ENCODE results near the gene TICAM2. TPM values are rescaled to one million over a fixed set of nuclear protein-coding genes. Genes with fewer than 3 reads are reported as not detected.

TICAM2 gene
- polyA plus RNA-seq, 2 of the 4 experiments (the other 2 are of a cell fraction), result 0.34 to 0.77 TPM

DNA sequence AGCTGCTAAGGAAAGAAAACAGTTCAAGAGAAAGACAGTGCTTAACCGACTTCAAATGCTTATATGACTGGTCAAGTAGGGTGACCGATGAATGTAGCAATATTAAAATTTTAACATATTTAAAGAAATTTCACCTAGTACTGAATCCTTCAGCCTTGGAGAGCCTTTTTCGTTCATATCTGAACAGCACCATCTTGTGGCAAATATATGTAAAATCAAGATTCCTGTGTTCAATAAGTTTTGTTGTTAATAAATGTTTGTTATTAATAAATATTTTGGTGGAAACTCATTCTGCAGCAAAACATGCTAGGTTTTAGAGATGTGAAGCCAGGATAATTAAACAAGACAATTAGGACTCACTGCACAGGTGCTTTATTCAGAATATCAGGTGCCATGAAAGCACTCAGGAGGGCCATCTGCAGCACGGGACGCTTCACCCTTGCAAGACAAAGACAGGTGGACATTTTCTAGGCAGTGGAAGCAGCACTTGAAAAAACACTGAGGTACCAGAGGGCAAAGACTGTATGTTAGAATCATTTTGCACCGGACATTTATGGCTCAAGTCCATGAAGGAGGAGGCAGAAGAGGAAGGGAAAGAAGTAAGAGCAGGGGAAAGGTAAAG is 15.6 kb downstream of the TICAM2 start:
- DNase-seq (ENCODE audit: low read depth in 1 of 2, low spot score in 1 of 2) (peak; percentile 14 to 18), FAIRE-seq (no peak), ATAC-seq (peak in 1 of 2 experiments; percentile 57; a peak in 2 of 6 replicates)
- Histone ChIP-seq H3K4me3 (no peak overlapping the region), H3K4me1 (no peaks in the 10 kb centered on the region), H3K27ac (no peak overlapping the region), H3K4me2 (no peak overlapping the region), H3K9me3 (no peaks in the 10 kb centered on the region)
- ChIA-PET POLR2A (interaction anchor here (1.2 kb wide), 1 partner anchor 42 kb away, joined by 3 read pairs; the partner anchor contains the start of gene FEM1C), CTCF (interaction anchor here (0.6 to 5.6 kb wide), 8 partner anchors 11 to 278 kb away, joined by 3 to 59 read pairs (median 7); no protein-coding TSS in a partner anchor)
- WGBS (ENCODE audit: missing lambda C conversion rate), result 37% methylated on average over 6 of the region's 6 CpGs
- TF ChIP-seq RAD21 (conservative IDR thresholded peaks at IDR 0.05 in 1 of 2, IDR thresholded peaks at IDR 0.05 in 1 of 2) (peak; percentile 71 to 85), SMC3 (IDR thresholded peaks at IDR 0.05) (peak; percentile 86), POLR2AphosphoS2 (conservative IDR thresholded peaks at IDR 0.05; ENCODE audit: low read length) (no peak)
- TF ChIP-seq, protein P1, sequence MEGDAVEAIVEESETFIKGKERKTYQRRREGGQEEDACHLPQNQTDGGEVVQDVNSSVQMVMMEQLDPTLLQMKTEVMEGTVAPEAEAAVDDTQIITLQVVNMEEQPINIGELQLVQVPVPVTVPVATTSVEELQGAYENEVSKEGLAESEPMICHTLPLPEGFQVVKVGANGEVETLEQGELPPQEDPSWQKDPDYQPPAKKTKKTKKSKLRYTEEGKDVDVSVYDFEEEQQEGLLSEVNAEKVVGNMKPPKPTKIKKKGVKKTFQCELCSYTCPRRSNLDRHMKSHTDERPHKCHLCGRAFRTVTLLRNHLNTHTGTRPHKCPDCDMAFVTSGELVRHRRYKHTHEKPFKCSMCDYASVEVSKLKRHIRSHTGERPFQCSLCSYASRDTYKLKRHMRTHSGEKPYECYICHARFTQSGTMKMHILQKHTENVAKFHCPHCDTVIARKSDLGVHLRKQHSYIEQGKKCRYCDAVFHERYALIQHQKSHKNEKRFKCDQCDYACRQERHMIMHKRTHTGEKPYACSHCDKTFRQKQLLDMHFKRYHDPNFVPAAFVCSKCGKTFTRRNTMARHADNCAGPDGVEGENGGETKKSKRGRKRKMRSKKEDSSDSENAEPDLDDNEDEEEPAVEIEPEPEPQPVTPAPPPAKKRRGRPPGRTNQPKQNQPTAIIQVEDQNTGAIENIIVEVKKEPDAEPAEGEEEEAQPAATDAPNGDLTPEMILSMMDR (IDR thresholded peaks at IDR 0.05), result peak; percentile 85

DNA sequence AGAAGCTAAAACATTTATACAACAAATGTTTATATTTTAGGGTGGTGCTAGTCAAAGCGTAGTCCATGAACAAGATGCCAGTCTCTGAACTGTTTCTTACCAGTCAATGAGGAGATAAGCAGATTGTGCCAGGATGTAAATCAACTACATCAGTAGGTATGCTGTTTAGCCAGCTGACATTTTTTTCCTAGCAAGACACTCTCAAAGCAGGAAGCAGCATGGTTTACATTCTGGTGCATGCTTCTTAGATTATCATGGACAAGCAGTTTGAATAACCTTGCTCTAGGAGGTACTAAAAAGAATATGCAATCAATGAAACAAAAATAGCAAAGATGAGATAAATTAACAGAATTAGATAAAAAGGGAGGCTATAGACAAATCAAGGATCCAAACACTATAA is 17.0 kb downstream of the TICAM2 start:
- FAIRE-seq, result no peak

DNA sequence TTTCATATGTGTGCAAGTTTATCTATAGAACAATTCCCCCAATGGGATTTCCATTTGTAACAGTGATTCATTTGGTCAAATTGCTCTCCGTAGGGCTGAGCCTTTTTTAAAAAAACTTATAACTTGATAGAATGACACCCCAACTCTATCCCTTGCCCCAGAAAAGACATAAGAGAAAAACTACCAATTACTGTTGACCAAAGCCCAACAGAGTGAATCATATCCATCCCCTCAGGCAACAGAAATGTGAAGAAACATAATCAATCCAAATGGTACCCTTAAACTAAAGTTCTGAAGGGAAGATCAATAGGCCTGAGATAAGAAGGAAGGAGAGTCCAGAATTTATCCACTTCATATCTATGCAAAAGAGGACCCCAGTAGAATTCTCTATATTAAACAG is 17.8 kb downstream of the TICAM2 start:
- WGBS (ENCODE audit: missing lambda C conversion rate), result 47% methylated on average over 1 of the region's 1 CpG
- ChIA-PET POLR2A (interaction anchor here (0.6 kb wide), 1 partner anchor 10 kb away, joined by 3 read pairs; no protein-coding TSS in a partner anchor), CTCF (interaction anchor here (0.6 to 3.2 kb wide), 5 partner anchors 10 to 279 kb away, joined by 3 to 18 read pairs (median 3); no protein-coding TSS in a partner anchor)
- Histone ChIP-seq H3K4me2 (no peak overlapping the region), H3K4me1 (peaks cover 6% of the 10 kb centered on the region; the same call in 2 of the 3 replicates), H3K4me3 (no peak overlapping the region), H3K9me3 (no peaks in the 10 kb centered on the region), H3K27ac (no peak overlapping the region)
- TF ChIP-seq EHMT2 (IDR thresholded peaks at IDR 0.05; ENCODE audit: low read depth) (no peak), ESRRA (IDR thresholded peaks at IDR 0.05; ENCODE audit: borderline replicate concordance, low read length) (no peak), ATOH8 (CRISPR knock-in tag; IDR thresholded peaks at IDR 0.05; ENCODE audit: low read depth) (no peak), ZNF302 (CRISPR knock-in tag; IDR thresholded peaks at IDR 0.05) (no peak), JUNB (IDR thresholded peaks at IDR 0.05) (no peak), CHD2 (IDR thresholded peaks at IDR 0.05; ENCODE audit: low read length, partially characterized antibody) (no peak), CBX2 (IDR thresholded peaks at IDR 0.05; ENCODE audit: borderline replicate concordance, low read depth) (no peak), HOXA7 (CRISPR knock-in tag; IDR thresholded peaks at IDR 0.05) (no peak), SMC3 (IDR thresholded peaks at IDR 0.05) (no peak), EP300 (IDR thresholded peaks at IDR 0.05) (no peak), RFX5 (IDR thresholded peaks at IDR 0.05) (no peak), RNF2 (IDR thresholded peaks at IDR 0.05; ENCODE audit: borderline replicate concordance, low read depth) (no peak), HDAC2 (IDR thresholded peaks at IDR 0.05) (no peak), NR3C1 (IDR thresholded peaks at IDR 0.05) (no peak), ZFP36 (IDR thresholded peaks at IDR 0.05; ENCODE audit: borderline replicate concordance, partially characterized antibody) (no peak), FOSB (CRISPR knock-in tag; IDR thresholded peaks at IDR 0.05) (no peak), ZC3H11A (IDR thresholded peaks at IDR 0.05) (no peak), NPAS2 (CRISPR knock-in tag; IDR thresholded peaks at IDR 0.05; ENCODE audit: borderline replicate concordance) (no peak), MAFK (IDR thresholded peaks at IDR 0.05; ENCODE audit: partially characterized antibody) (no peak)
- no peak for DNase-seq (ENCODE audit: low read depth in 1 of 2, low spot score in 1 of 2)
- ATAC-seq, result no peak
- no peak for FAIRE-seq

More for the DNA sequence above, 17.0 kb downstream of the TICAM2 start:
- Histone ChIP-seq H3K9me3 (no peaks in the 10 kb centered on the region), H3K27ac (no peak overlapping the region), H3K4me1 (no peaks in the 10 kb centered on the region), H3K4me3 (no peak overlapping the region), H3K4me2 (no peak overlapping the region)
- no peak for TF ChIP-seq PHF8 (IDR thresholded peaks at IDR 0.05; ENCODE audit: borderline replicate concordance, low read depth)
- TF ChIP-seq HMGXB4 (CRISPR knock-in tag; IDR thresholded peaks at IDR 0.05; ENCODE audit: borderline replicate concordance), result no peak
- no peak for TF ChIP-seq POLR2AphosphoS2 (conservative IDR thresholded peaks at IDR 0.05; ENCODE audit: low read length)
- no peak for TF ChIP-seq ZFP36 (IDR thresholded peaks at IDR 0.05; ENCODE audit: borderline replicate concordance, partially characterized antibody)
- ChIA-PET POLR2A (interaction anchor here (0.6 kb wide), 1 partner anchor 11 kb away, joined by 3 read pairs; no protein-coding TSS in a partner anchor), CTCF (interaction anchor here (0.6 to 3.2 kb wide), 4 partner anchors 11 to 276 kb away, joined by 3 to 18 read pairs (median 4); no protein-coding TSS in a partner anchor)
- ATAC-seq (no peak), DNase-seq (ENCODE audit: low read depth in 1 of 2, low spot score in 1 of 2) (no peak)
- WGBS (ENCODE audit: missing lambda C conversion rate), result 77% methylated on average over 1 of the region's 1 CpG

Data from A549 (cell line).